ENCODE measurements around the gene PERCC1. TPM values are rescaled to one million over a fixed set of nuclear protein-coding genes. Genes with fewer than 3 reads are reported as not detected.

Gene PERCC1
- total and polyA plus RNA-seq, 9 of the 15 experiments (the other 6 are each of a cell fraction or from before 2014, with no cell fraction given) = not detected

DNA sequence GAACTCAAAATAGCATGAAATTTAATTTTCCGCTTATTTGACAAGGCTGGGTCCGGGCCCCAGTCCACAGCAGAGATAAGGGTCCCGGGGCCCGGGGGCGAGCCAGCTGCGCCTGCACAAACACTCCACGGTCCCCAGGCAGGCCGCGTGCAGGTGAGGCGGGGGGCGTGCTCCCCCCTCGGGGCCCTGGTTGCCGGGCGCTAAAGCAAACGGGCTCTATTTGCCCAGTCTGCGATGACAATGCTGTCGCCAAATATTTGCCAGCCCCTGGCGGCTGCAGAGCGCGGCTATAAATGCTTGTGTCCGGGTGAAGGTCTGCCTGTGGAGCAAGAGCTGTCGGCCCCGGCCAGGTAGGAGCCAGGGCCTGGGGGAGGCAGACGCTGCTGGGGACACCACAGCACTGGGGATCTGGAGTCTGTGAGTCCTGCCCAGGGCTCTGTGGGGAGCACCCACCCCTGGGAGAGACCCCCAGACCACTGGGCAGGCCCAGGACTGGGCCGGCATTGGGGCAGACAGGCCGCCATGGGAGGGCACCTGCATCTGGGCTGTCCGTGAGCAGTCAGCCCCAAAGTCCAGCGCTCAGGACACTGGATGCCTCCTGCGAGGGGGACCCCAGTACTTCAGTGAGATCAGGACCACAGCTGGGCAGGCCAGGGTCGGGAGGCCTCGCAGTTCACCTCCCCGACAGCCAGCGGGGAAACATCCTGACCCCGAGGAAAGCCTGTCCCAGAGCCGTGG, at the start of gene PERCC1 (continued):
- TF ChIP-seq POLR2AphosphoS2 (IDR thresholded peaks at IDR 0.05; ENCODE audit: low read length) (no peak), IRF2 (CRISPR knock-in tag; IDR thresholded peaks at IDR 0.05) (no peak), HMG20A (CRISPR knock-in tag; conservative IDR thresholded peaks at IDR 0.05) (no peak), ZNF347 (CRISPR knock-in tag; IDR thresholded peaks at IDR 0.05; ENCODE audit: low read depth) (no peak), ZNF41 (CRISPR knock-in tag; conservative IDR thresholded peaks at IDR 0.05) (no peak), DDX20 (tag; IDR thresholded peaks at IDR 0.05; ENCODE audit: low read depth) (no peak), MCM7 (IDR thresholded peaks at IDR 0.05) (no peak), ETV5 (CRISPR knock-in tag; IDR thresholded peaks at IDR 0.05; ENCODE audit: low read depth) (no peak), TAF1 (IDR thresholded peaks at IDR 0.05; ENCODE audit: control insufficient read depth, extremely low read depth, insufficient read depth, low read length, severe bottlenecking) (no peak)
- TF ChIP-seq, protein P1, sequence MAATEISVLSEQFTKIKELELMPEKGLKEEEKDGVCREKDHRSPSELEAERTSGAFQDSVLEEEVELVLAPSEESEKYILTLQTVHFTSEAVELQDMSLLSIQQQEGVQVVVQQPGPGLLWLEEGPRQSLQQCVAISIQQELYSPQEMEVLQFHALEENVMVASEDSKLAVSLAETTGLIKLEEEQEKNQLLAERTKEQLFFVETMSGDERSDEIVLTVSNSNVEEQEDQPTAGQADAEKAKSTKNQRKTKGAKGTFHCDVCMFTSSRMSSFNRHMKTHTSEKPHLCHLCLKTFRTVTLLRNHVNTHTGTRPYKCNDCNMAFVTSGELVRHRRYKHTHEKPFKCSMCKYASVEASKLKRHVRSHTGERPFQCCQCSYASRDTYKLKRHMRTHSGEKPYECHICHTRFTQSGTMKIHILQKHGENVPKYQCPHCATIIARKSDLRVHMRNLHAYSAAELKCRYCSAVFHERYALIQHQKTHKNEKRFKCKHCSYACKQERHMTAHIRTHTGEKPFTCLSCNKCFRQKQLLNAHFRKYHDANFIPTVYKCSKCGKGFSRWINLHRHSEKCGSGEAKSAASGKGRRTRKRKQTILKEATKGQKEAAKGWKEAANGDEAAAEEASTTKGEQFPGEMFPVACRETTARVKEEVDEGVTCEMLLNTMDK (IDR thresholded peaks at IDR 0.05; ENCODE audit: borderline replicate concordance, insufficient read depth, low read depth, low read length, poor library complexity, severe bottlenecking) = peak; percentile 61
- TF ChIP-seq, protein P2, sequence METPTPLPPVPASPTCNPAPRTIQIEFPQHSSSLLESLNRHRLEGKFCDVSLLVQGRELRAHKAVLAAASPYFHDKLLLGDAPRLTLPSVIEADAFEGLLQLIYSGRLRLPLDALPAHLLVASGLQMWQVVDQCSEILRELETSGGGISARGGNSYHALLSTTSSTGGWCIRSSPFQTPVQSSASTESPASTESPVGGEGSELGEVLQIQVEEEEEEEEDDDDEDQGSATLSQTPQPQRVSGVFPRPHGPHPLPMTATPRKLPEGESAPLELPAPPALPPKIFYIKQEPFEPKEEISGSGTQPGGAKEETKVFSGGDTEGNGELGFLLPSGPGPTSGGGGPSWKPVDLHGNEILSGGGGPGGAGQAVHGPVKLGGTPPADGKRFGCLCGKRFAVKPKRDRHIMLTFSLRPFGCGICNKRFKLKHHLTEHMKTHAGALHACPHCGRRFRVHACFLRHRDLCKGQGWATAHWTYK (CRISPR knock-in tag; IDR thresholded peaks at IDR 0.05) = no peak
- TF ChIP-seq, protein P3, sequence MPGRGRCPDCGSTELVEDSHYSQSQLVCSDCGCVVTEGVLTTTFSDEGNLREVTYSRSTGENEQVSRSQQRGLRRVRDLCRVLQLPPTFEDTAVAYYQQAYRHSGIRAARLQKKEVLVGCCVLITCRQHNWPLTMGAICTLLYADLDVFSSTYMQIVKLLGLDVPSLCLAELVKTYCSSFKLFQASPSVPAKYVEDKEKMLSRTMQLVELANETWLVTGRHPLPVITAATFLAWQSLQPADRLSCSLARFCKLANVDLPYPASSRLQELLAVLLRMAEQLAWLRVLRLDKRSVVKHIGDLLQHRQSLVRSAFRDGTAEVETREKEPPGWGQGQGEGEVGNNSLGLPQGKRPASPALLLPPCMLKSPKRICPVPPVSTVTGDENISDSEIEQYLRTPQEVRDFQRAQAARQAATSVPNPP (IDR thresholded peaks at IDR 0.05; ENCODE audit: borderline replicate concordance, insufficient read depth, insufficient read length) = no peak
- TF ChIP-seq, protein P4, sequence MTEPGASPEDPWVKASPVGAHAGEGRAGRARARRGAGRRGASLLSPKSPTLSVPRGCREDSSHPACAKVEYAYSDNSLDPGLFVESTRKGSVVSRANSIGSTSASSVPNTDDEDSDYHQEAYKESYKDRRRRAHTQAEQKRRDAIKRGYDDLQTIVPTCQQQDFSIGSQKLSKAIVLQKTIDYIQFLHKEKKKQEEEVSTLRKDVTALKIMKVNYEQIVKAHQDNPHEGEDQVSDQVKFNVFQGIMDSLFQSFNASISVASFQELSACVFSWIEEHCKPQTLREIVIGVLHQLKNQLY (CRISPR knock-in tag; conservative IDR thresholded peaks at IDR 0.05) = no peak
- TF ChIP-seq, protein P5, sequence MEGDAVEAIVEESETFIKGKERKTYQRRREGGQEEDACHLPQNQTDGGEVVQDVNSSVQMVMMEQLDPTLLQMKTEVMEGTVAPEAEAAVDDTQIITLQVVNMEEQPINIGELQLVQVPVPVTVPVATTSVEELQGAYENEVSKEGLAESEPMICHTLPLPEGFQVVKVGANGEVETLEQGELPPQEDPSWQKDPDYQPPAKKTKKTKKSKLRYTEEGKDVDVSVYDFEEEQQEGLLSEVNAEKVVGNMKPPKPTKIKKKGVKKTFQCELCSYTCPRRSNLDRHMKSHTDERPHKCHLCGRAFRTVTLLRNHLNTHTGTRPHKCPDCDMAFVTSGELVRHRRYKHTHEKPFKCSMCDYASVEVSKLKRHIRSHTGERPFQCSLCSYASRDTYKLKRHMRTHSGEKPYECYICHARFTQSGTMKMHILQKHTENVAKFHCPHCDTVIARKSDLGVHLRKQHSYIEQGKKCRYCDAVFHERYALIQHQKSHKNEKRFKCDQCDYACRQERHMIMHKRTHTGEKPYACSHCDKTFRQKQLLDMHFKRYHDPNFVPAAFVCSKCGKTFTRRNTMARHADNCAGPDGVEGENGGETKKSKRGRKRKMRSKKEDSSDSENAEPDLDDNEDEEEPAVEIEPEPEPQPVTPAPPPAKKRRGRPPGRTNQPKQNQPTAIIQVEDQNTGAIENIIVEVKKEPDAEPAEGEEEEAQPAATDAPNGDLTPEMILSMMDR (IDR thresholded peaks at IDR 0.05 in 2 of 3, conservative IDR thresholded peaks at IDR 0.05 in 1 of 3; ENCODE audit: insufficient read depth in 2 of 3, low read depth in 1 of 3, low read length in 3 of 3) = peak in 2 of 3 experiments; percentile 18 to 19; a peak in 1 of 6 replicates
- TF ChIP-seq, protein P6, sequence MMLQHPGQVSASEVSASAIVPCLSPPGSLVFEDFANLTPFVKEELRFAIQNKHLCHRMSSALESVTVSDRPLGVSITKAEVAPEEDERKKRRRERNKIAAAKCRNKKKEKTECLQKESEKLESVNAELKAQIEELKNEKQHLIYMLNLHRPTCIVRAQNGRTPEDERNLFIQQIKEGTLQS (IDR thresholded peaks at IDR 0.05) = no peak
- TF ChIP-seq, protein P6 (CRISPR knock-in tag; conservative IDR thresholded peaks at IDR 0.05) = no peak
- TF ChIP-seq, protein P7, sequence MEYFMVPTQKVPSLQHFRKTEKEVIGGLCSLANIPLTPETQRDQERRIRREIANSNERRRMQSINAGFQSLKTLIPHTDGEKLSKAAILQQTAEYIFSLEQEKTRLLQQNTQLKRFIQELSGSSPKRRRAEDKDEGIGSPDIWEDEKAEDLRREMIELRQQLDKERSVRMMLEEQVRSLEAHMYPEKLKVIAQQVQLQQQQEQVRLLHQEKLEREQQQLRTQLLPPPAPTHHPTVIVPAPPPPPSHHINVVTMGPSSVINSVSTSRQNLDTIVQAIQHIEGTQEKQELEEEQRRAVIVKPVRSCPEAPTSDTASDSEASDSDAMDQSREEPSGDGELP (CRISPR knock-in tag; IDR thresholded peaks at IDR 0.05; ENCODE audit: borderline replicate concordance) = 0 out of 2 replicates have a peak, but pooled peaks have one; percentile 21

Data from K562 (cell line).